Measurements from ENCODE around the gene TNS1. TPM values are rescaled to one million over a fixed set of nuclear protein-coding genes. Genes with fewer than 3 reads are reported as not detected.
"Not testable (repeated sequence)": the region's sequence is repeated elsewhere in the genome, so short reads cannot be mapped to it uniquely, and the experiment has no call there.

TNS1 gene
- total RNA-seq, 1 donor from 2014 or later: 505 TPM

GRCh38 chr2:218020966-218021535 is 18.3 kb upstream of the TNS1 start:
- Histone ChIP-seq H3K36me3 (no peaks in the 10 kb centered on the region), H3K4me1 (no peaks in the 10 kb centered on the region), H3K27me3 (ENCODE audit: low read depth) (no peaks in the 10 kb centered on the region), H3K9me3 (no peaks in the 10 kb centered on the region), H3K4me3 (no peak overlapping the region), H3K27ac (no peak overlapping the region)
- no peak for ATAC-seq
- no peak for DNase-seq
- TF ChIP-seq CTCF (IDR thresholded peaks at IDR 0.05): no peak
- intact Hi-C loops (cut with DNase I): no loop called here

- TF ChIP-seq CTCF (IDR thresholded peaks at IDR 0.05): no peak
- ATAC-seq (no peak), DNase-seq (no peak)
- Histone ChIP-seq H3K27me3 (ENCODE audit: low read depth) (no peaks in the 10 kb centered on the region), H3K9me3 (no peaks in the 10 kb centered on the region), H3K4me3 (no peak overlapping the region), H3K4me1 (no peaks in the 10 kb centered on the region), H3K27ac (no peak overlapping the region), H3K36me3 (no peaks in the 10 kb centered on the region)
- intact Hi-C loops (cut with DNase I): no loop called here
Measured at GRCh38 chr2:218020281-218020680, 17.5 kb upstream of the TNS1 start.

- Histone ChIP-seq H3K27ac (no peak overlapping the region), H3K4me1 (no peaks in the 10 kb centered on the region), H3K9me3 (no peaks in the 10 kb centered on the region), H3K4me3 (no peak overlapping the region), H3K27me3 (ENCODE audit: low read depth) (no peaks in the 10 kb centered on the region), H3K36me3 (no peaks in the 10 kb centered on the region)
- intact Hi-C loops (cut with DNase I): no loop called here
- ATAC-seq: no peak
- TF ChIP-seq CTCF (IDR thresholded peaks at IDR 0.05): no peak
- DNase-seq: no peak
Measured at GRCh38 chr2:218019411-218020060, 16.7 kb upstream of the TNS1 start.

- ATAC-seq; H3K9me3 ChIP-seq; DNase-seq; H3K4me3 ChIP-seq; H3K27ac ChIP-seq; H3K27me3 ChIP-seq (ENCODE audit: low read depth); H3K36me3 ChIP-seq; H3K4me1 ChIP-seq; intact Hi-C loops (cut with DNase I): not testable (repeated sequence)
Measured at GRCh38 chr2:218018842-218019125, 16.0 kb upstream of the TNS1 start.

- no peaks in the 10 kb centered on the region for H3K36me3 ChIP-seq
- intact Hi-C loops (cut with DNase I): no loop called here
- H3K4me1 ChIP-seq: no peaks in the 10 kb centered on the region
- TF ChIP-seq CTCF (IDR thresholded peaks at IDR 0.05): no peak
- ATAC-seq (peak; percentile 33 to 39), DNase-seq (no peak)
- no peaks in the 10 kb centered on the region for H3K9me3 ChIP-seq
- no peak overlapping the region for H3K27ac ChIP-seq
- H3K4me3 ChIP-seq: no peak overlapping the region
- no peaks in the 10 kb centered on the region for H3K27me3 ChIP-seq (ENCODE audit: low read depth)
Measured at GRCh38 chr2:218017211-218018053, 14.6 kb upstream of the TNS1 start.

GRCh38 chr2:218016810-218017209 is 14.0 kb upstream of the TNS1 start:
- Histone ChIP-seq H3K27me3 (ENCODE audit: low read depth) (no peaks in the 10 kb centered on the region), H3K36me3 (no peaks in the 10 kb centered on the region), H3K9me3 (no peaks in the 10 kb centered on the region), H3K27ac (no peak overlapping the region), H3K4me3 (no peak overlapping the region), H3K4me1 (no peaks in the 10 kb centered on the region)
- intact Hi-C loops (cut with DNase I): no loop called here
- DNase-seq (no peak), ATAC-seq (no peak)
- no peak for TF ChIP-seq CTCF (IDR thresholded peaks at IDR 0.05)
